GM19468 (cell line): ENCODE data around the gene LHFPL3.
A peak's percentile ranks its signal among the peaks of the same experiment; 100 is the strongest.

Experiments
- ATAC-seq: cut with Tn5 transposase; IDR thresholded peaks from one replicate; pipeline ENCODE4 v1.9.1; 2021; ENCODE audit warnings: mild to moderate bottlenecking, moderate library complexity, moderate number of reproducible peaks; ENCODE audit not compliant: unreplicated experiment; ENCODE audit errors: extremely low read depth

Gene LHFPL3

DNA sequence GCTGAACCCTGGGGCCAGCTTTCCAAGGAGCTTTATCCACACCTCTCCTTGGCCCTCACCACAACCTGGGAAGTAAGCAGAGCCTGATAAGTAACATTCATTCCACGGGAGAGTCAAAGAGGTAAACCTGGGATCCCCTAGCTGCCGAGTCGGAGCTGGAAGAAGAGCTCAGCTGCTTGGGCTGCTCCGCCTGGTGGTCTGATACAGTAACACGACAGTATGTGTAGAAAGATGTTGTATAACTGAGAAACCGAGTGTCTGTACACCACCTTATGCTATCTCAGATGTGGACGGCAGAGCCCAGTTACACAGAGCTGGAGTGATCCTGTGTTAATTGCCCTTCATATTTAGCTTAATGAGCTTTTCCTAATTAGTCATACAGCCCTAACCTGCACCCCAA, 534.3 kb downstream of the LHFPL3 start:
- no peak for ATAC-seq

DNA sequence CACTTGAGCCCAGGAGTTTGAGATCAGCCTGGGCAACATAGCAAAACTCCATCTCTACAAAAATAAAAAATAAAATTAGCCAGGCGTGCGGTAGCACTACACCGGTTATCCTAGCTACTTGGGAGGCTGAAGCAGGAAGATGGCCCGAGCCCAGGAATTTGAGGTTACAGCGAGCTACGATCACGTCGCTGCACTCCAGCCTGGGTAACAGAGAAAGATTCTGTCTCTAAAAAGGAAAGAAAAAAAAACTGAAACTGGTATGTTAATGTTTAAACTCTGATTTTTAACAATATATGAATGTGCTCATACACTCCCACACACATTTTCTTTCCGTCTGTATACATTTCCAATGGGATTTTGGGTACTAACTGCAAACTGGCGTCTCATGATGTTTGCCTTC, 545.0 kb downstream of the LHFPL3 start:
- ATAC-seq, result no peak

- peak; percentile 81 for ATAC-seq
Measured at GRCh38 chr7:104878577-104878976, 550.2 kb downstream of the LHFPL3 start.

- ATAC-seq, result no peak
Measured at GRCh38 chr7:104883248-104883717, 554.9 kb downstream of the LHFPL3 start.

GRCh38 chr7:104883718-104884452, 555.5 kb downstream of the LHFPL3 start:
- peak; percentile 73 for ATAC-seq

DNA sequence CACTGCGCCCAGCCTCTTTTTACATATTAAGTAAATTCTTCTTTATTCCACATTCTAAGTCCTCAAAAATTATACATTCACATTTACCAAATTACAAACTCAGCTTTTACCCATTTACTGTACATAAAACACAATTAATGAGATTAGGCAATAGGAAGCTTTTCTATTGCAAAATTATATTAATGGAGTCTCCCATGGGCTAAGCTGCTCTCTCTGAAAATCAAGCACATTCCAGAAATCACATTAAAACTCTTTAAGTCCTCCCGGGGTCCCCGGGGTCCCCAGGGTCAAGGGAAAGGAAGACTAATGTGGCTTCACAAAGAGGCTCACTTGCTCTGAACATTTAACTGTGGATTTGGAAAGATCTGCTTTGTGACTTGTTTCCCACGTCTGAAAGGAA, 558.2 kb downstream of the LHFPL3 start:
- ATAC-seq, result no peak

GRCh38 chr7:104890216-104890615, 561.8 kb downstream of the LHFPL3 start:
- no peak for ATAC-seq

GRCh38 chr7:104891949-104892348, 563.5 kb downstream of the LHFPL3 start:
- ATAC-seq, result no peak

DNA sequence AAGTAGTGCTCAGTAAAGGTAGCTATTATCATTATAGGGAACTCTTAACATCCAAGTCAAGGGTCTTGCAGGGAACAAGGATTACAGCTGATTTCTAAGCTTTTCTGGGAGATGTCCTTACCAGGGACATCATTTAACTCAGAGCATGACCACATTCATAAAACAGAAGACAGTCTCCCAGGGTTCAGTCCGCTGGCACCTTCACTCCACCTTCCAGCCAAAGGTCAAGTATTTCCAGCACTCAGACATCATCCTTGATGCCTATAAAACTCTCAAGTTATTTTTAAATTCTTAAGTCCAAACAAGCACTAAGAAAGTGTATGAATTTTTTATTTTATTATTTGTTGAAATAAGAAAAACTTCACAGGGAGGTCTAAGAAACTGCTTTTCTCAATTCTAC, 565.9 kb downstream of the LHFPL3 start:
- ATAC-seq, result no peak

- ATAC-seq, result no peak
Measured at GRCh38 chr7:104894726-104895521, 566.5 kb downstream of the LHFPL3 start.

DNA sequence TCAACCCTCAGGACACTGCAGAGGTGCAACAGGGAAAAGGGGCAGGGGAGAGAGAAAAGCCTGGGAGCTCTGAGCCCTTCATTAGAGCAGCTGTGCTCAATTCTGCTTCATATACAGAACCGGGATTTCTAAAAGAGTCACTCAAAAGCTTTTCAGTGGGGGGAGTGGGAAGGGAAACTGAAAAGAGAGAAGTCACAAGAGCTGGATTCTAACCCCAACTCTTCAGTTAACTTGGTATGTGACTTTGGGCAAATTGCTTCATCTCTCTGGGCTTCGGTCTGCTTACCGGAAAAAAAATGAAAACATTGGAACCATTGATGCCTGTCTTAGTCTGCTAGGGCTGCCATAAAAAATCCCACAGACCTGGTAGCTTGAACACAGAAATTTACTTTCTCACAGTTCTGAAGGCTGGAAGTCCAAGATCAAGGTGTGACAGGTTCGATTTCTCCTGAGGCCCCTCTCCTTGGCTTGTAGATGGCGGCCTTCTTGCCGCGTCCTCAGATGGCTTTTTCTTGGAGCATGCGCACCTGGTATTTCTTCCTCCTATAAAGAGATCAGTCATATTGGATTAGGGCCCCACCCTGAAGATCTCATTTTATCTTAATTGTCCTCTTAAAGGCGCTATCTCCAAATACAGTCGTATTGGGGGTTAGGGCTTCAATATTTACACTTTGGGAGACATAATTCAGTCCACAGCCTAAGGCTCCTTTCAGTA, 567.3 kb downstream of the LHFPL3 start:
- ATAC-seq, result peak; percentile 21

DNA sequence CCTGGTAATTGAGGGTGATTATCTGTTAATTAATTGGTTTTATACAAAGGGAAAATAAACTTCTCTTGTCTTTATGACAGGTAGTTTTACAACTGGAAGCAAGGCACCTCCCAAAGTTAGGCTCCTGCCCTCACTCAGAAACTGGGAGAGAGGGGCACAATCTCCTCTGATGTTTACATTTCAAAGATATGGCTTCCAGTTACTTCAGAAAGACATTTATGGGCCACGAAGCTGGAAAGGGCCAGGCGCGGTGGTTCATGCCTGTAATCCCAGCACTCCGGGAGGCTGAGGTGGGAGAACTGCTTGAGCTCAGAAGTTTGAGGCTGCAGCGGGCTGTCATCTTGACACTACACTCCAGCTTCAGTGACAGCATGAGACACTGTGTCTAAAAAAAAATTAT, 570.0 kb downstream of the LHFPL3 start:
- no peak for ATAC-seq

DNA sequence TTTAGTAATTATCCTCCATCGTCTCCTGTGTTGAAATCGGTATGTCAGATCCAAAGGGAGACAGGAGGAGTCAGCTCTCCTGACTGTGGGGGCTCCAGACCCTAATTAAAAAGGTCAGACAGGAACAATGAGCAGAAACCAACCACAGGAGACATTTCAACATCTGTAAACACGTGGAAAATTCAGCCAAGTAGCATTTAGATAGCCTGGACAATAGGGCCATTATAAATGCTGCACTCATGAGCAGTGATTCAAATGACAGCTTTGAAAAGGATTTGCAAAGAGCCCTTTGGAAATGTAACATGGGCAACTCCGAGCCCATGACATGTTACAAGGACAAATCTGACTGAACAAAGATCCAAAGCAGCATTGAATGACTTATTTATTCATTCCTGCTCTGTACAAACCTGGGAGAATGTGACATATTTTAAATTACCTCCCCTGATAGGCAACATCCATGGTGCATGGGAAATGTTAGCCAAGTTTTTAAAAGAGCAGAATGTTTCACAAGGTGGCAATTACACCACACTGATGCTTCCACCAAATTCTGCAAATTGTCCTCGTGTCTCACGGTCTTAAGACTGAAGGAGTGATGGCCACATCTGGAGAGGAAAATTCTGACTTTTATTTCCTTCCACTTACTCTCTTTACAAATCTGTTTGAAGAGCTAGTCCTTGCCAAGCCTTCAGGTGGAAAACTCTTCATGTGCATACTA, 572.3 kb downstream of the LHFPL3 start:
- ATAC-seq, result no peak

- ATAC-seq, result no peak
Measured at GRCh38 chr7:104901240-104901619, 572.8 kb downstream of the LHFPL3 start.

DNA sequence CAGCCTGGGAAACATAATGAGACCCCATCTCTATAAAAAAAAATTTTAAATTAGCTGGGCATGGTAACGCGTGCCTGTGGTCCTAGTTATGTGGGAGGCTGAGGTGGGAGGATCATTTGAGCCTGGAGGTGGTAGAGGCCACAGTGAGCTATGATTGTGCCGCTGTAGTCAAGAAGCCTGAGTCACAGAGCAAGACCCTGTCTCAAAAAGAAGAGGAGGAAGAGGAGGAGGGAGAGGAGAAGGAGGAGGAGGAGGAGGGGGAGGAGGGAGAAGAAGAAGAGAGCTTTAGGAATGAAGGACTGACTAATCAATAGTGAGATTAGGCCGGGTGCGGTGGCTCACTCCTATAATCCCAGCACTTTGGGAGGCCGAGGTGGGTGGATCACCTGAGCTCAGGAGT, 573.8 kb downstream of the LHFPL3 start:
- no peak for ATAC-seq

DNA sequence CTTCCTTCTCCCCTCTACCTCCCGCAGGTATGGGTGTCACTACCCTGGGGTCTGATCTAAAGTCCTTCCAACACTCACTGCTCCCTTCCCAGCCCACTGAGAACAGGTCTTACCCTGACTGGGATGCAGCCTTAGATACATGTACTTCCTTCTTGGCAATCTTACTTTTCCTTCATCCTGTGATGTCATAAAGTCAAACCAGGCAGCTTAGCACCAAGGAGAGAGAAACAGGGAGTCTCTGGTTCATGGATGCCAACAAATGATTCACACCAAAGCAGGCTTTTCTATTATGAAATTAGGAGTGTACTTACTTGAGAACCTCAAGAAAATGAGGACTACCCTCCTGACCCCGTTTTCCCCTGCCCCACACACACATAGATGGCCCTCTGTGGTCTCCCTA, 574.6 kb downstream of the LHFPL3 start:
- ATAC-seq, result no peak

DNA sequence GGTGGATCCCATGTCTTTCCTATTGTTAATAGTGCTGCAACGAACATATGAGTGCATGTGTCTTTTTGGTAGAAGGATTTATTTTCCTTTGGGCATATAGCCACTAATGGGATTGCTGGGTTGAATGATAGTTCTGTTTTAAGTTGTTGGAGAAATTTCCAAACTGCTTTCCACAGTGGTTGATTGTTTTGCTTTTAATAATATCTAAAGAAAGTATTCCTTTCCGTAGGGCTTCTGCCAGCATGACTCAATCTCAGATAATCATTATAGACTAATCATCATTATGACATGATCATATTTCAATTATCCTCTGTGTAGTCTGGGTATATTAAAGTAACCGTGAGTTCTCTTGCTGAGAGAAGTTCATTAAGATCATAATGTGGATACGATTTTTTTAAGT, 575.4 kb downstream of the LHFPL3 start:
- no peak for ATAC-seq

- no peak for ATAC-seq
Measured at GRCh38 chr7:104906032-104906431, 577.6 kb downstream of the LHFPL3 start.

DNA sequence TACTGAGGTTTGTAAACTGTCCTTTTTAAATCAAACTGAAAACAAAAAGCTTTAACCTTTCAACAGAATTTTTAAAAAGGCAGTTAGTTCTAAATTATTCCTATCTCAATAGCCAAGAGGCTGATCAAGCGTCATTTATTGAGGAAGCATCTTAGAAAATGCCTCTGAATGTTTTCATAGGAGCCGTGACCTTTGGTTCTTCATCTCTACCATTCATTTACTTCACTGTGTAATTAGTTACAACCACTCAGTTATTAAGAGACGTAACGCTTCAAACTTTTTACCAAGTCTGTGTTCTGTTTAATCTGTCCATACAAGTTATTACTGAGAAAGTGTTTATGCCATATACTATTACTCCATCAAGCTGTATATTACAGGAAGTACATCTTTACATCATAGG, 578.2 kb downstream of the LHFPL3 start:
- ATAC-seq, result no peak

- no peak for ATAC-seq
Measured at GRCh38 chr7:104908636-104909035, 580.2 kb downstream of the LHFPL3 start.
